PFSK-1 (cell line): ENCODE results near the gene DPY19L2. TPM values are rescaled to one million over a fixed set of nuclear protein-coding genes. Genes with fewer than 3 reads are reported as not detected.

ENCODE experiments used
- FOXP2 ChIP-seq: optimal IDR thresholded peaks from 2 replicates; pipeline ENCODE3; 2011; ENCODE audit warnings: borderline replicate concordance, control low read depth, inconsistent platforms; ENCODE audit not compliant: insufficient read depth; ENCODE audit errors: extremely low read length, extremely low read depth
- POLR2AphosphoS5 ChIP-seq: IDR thresholded peaks from 2 replicates; pipeline ENCODE4 v1.6.1; 2012; ENCODE audit warnings: low read depth, mild to moderate bottlenecking, control low read depth, low read length, moderate library complexity
- REST ChIP-seq, 2 experiments: IDR thresholded peaks; 2 replicates each; pipeline versions ENCODE4 v1.6.1 to v1.8.0; 2011 to 2012; ENCODE audit warnings: low read depth in 2 of 2, low read length in 2 of 2, control low read depth in 1 of 2, inconsistent platforms in 1 of 2, mild to moderate bottlenecking in 1 of 2, moderate library complexity in 1 of 2; ENCODE audit not compliant: insufficient read depth in 1 of 2
- SIN3A ChIP-seq: IDR thresholded peaks from 2 replicates; pipeline ENCODE4 v1.6.1; 2012; ENCODE audit warnings: mild to moderate bottlenecking, low read length, moderate library complexity, borderline replicate concordance; ENCODE audit not compliant: insufficient read depth
- TAF1 ChIP-seq: IDR thresholded peaks from 2 replicates; pipeline ENCODE4 v1.6.1; 2012; ENCODE audit warnings: low read length, control low read depth, borderline replicate concordance; ENCODE audit not compliant: insufficient read depth
- polyA plus RNA-seq: library from polyadenylated mRNA; unstranded; fragments of >200 nt; gene quantifications from one replicate; pipeline ENCODE4 v1.2.1, GENCODE V29; 2012; ENCODE audit warnings: low read depth, missing spikeins; ENCODE audit not compliant: insufficient read length

Gene DPY19L2
- polyA plus RNA-seq, result not detected

GRCh38 chr12:63668028-63668799 is at the start of gene DPY19L2:
Gene DPY19L2 (minus strand): TSS chr12:63668493. CDS start chr12:63668393, 100 bp downstream.
- no peak for TF ChIP-seq SIN3A
- TF ChIP-seq REST (IDR thresholded peaks at IDR 0.05; ENCODE audit: insufficient read depth in 1 of 2, low read depth in 2 of 2, low read length in 2 of 2), result no peak
- no peak for TF ChIP-seq FOXP2
- TF ChIP-seq POLR2AphosphoS5, result no peak
- no peak for TF ChIP-seq TAF1

- TF ChIP-seq TAF1 (no peak), REST (IDR thresholded peaks at IDR 0.05; ENCODE audit: insufficient read depth in 1 of 2, low read depth in 2 of 2, low read length in 2 of 2) (no peak), POLR2AphosphoS5 (no peak), FOXP2 (no peak)
These were observed 38.0 kb upstream of the DPY19L2 start for GRCh38 chr12:63706336-63706735.

GRCh38 chr12:63525831-63526230 is 142.5 kb downstream of the DPY19L2 start:
- TF ChIP-seq POLR2AphosphoS5, result no peak
- TF ChIP-seq FOXP2, result no peak
- no peak for TF ChIP-seq SIN3A
- no peak for TF ChIP-seq REST (IDR thresholded peaks at IDR 0.05; ENCODE audit: insufficient read depth in 1 of 2, low read depth in 2 of 2, low read length in 2 of 2)
- no peak for TF ChIP-seq TAF1

- TF ChIP-seq POLR2AphosphoS5, result no peak
- no peak for TF ChIP-seq REST (IDR thresholded peaks at IDR 0.05; ENCODE audit: insufficient read depth in 1 of 2, low read depth in 2 of 2, low read length in 2 of 2)
- TF ChIP-seq FOXP2, result no peak
- no peak for TF ChIP-seq TAF1
- TF ChIP-seq SIN3A, result no peak
These were observed 146.6 kb downstream of the DPY19L2 start for GRCh38 chr12:63521706-63522105.
